H1 (cell line): ENCODE measurements around the gene HOATZ. TPM values are rescaled to one million over a fixed set of nuclear protein-coding genes. Genes with fewer than 3 reads are reported as not detected.

ENCODE experiments used
- BACH1 ChIP-seq: IDR thresholded peaks from 2 replicates; pipeline ENCODE4 v1.6.1; 2012; ENCODE audit warnings: low read length, improper control_type of control experiment
- BCL11A ChIP-seq, 2 experiments: IDR thresholded peaks; one replicate each; pipeline ENCODE4 v1.6.1; 2011; ENCODE audit warnings: low read depth in 2 of 2, low read length in 2 of 2, mild to moderate bottlenecking in 2 of 2
- CTCF ChIP-seq, 3 experiments: IDR thresholded peaks; 1 replicate in 2 of 3; 2 replicates in 1 of 3; pipeline versions ENCODE4 v1.5.1 to v1.6.1; 2011; ENCODE audit warnings: low read length in 3 of 3, mild to moderate bottlenecking in 3 of 3, inconsistent platforms in 2 of 3, low read depth in 1 of 3, moderate library complexity in 1 of 3; ENCODE audit not compliant: insufficient read depth in 1 of 3; ENCODE audit errors: control extremely low read depth in 1 of 3
- RNF2 ChIP-seq: fragments of 200-900, 300-1000 bp; sonication (generic); IDR thresholded peaks from 2 replicates; pipeline ENCODE4 v1.7.1; 2016; ENCODE audit warnings: borderline replicate concordance, low read depth, mild to moderate bottlenecking, antibody characterized with exemption, low read length; ENCODE audit not compliant: poor library complexity, severe bottlenecking; ENCODE audit errors: missing control alignments
- SIN3A ChIP-seq, 2 experiments: IDR thresholded peaks in 1 of 2; conservative IDR thresholded peaks in 1 of 2; 2 replicates each; pipeline ENCODE4 v1.6.1; 2011 to 2012; ENCODE audit warnings: low read length in 2 of 2, improper control_type of control experiment in 1 of 2, low read depth in 1 of 2, mild to moderate bottlenecking in 1 of 2
- polyA plus RNA-seq, 7 experiments: library from polyadenylated mRNA; depleted of rRNA in 3 of 7; stranded (reverse) in 5 of 7; unstranded in 2 of 7; fragments of >200 nt in 5 of 7; fragments of 200-250 nt in 2 of 7; gene quantifications; 1 replicate in 5 of 7; 2 replicates in 1 of 7; 4 replicates in 1 of 7; pipeline versions ENCODE4 v1.2.1 to v1.2.3, GENCODE V29; 2011 to 2013; ENCODE audit warnings: missing spikeins in 2 of 7, mixed read lengths in 2 of 7
- total RNA-seq: library from RNA; stranded (reverse); fragmentation: NEBNext Ultra II Directional; extraction: Animal tissue kit (Norgen Biotek cat#: 25700); gene quantifications from 2 replicates; pipeline ENCODE4 v1.2.1, GENCODE V29; 2021
- TF ChIP-seq, protein P1 (sequence below): fragments of 300-600 bp; sonication (generic); IDR thresholded peaks from 2 replicates; pipeline ENCODE4 v1.7.1; 2012; ENCODE audit warnings: low read length, moderate library complexity, mild to moderate bottlenecking, inconsistent platforms; ENCODE audit not compliant: insufficient replicate concordance

Gene HOATZ
- total and polyA plus RNA-seq, 2 of the 8 experiments (the other 6 are each of a cell fraction or from before 2014, with no cell fraction given): not detected

- TF ChIP-seq CTCF (IDR thresholded peaks at IDR 0.05; ENCODE audit: control extremely low read depth in 1 of 3, insufficient read depth in 1 of 3, low read depth in 1 of 3, low read length in 3 of 3) (no peak), BCL11A (IDR thresholded peaks at IDR 0.05; ENCODE audit: low read depth in 2 of 2, low read length in 2 of 2) (no peak), SIN3A (conservative IDR thresholded peaks at IDR 0.05 in 1 of 2, IDR thresholded peaks at IDR 0.05 in 1 of 2; ENCODE audit: low read depth in 1 of 2, low read length in 2 of 2) (0 out of 4 replicates have a peak, but pooled peaks of 1 of the 2 experiments have one; percentile 32), RNF2 (peak; percentile 15), BACH1 (no peak)
- TF ChIP-seq, protein P1, sequence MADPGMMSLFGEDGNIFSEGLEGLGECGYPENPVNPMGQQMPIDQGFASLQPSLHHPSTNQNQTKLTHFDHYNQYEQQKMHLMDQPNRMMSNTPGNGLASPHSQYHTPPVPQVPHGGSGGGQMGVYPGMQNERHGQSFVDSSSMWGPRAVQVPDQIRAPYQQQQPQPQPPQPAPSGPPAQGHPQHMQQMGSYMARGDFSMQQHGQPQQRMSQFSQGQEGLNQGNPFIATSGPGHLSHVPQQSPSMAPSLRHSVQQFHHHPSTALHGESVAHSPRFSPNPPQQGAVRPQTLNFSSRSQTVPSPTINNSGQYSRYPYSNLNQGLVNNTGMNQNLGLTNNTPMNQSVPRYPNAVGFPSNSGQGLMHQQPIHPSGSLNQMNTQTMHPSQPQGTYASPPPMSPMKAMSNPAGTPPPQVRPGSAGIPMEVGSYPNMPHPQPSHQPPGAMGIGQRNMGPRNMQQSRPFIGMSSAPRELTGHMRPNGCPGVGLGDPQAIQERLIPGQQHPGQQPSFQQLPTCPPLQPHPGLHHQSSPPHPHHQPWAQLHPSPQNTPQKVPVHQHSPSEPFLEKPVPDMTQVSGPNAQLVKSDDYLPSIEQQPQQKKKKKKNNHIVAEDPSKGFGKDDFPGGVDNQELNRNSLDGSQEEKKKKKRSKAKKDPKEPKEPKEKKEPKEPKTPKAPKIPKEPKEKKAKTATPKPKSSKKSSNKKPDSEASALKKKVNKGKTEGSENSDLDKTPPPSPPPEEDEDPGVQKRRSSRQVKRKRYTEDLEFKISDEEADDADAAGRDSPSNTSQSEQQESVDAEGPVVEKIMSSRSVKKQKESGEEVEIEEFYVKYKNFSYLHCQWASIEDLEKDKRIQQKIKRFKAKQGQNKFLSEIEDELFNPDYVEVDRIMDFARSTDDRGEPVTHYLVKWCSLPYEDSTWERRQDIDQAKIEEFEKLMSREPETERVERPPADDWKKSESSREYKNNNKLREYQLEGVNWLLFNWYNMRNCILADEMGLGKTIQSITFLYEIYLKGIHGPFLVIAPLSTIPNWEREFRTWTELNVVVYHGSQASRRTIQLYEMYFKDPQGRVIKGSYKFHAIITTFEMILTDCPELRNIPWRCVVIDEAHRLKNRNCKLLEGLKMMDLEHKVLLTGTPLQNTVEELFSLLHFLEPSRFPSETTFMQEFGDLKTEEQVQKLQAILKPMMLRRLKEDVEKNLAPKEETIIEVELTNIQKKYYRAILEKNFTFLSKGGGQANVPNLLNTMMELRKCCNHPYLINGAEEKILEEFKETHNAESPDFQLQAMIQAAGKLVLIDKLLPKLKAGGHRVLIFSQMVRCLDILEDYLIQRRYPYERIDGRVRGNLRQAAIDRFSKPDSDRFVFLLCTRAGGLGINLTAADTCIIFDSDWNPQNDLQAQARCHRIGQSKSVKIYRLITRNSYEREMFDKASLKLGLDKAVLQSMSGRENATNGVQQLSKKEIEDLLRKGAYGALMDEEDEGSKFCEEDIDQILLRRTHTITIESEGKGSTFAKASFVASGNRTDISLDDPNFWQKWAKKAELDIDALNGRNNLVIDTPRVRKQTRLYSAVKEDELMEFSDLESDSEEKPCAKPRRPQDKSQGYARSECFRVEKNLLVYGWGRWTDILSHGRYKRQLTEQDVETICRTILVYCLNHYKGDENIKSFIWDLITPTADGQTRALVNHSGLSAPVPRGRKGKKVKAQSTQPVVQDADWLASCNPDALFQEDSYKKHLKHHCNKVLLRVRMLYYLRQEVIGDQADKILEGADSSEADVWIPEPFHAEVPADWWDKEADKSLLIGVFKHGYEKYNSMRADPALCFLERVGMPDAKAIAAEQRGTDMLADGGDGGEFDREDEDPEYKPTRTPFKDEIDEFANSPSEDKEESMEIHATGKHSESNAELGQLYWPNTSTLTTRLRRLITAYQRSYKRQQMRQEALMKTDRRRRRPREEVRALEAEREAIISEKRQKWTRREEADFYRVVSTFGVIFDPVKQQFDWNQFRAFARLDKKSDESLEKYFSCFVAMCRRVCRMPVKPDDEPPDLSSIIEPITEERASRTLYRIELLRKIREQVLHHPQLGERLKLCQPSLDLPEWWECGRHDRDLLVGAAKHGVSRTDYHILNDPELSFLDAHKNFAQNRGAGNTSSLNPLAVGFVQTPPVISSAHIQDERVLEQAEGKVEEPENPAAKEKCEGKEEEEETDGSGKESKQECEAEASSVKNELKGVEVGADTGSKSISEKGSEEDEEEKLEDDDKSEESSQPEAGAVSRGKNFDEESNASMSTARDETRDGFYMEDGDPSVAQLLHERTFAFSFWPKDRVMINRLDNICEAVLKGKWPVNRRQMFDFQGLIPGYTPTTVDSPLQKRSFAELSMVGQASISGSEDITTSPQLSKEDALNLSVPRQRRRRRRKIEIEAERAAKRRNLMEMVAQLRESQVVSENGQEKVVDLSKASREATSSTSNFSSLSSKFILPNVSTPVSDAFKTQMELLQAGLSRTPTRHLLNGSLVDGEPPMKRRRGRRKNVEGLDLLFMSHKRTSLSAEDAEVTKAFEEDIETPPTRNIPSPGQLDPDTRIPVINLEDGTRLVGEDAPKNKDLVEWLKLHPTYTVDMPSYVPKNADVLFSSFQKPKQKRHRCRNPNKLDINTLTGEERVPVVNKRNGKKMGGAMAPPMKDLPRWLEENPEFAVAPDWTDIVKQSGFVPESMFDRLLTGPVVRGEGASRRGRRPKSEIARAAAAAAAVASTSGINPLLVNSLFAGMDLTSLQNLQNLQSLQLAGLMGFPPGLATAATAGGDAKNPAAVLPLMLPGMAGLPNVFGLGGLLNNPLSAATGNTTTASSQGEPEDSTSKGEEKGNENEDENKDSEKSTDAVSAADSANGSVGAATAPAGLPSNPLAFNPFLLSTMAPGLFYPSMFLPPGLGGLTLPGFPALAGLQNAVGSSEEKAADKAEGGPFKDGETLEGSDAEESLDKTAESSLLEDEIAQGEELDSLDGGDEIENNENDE: no peak
These were observed 25.7 kb downstream of the HOATZ start, which contains the start of gene LAYN (continued) for GRCh38 chr11:111540114-111540936.
